ENCODE results near the gene NBPF1. TPM values are rescaled to one million over a fixed set of nuclear protein-coding genes. Genes with fewer than 3 reads are reported as not detected.
"Not testable (repeated sequence)": the region's sequence is repeated elsewhere in the genome, so short reads cannot be mapped to it uniquely, and the experiment has no call there.

Gene NBPF1
- polyA plus RNA-seq, 6 donors from 2014 or later = 7.1 to 17.3 (median 13.8) TPM

DNA sequence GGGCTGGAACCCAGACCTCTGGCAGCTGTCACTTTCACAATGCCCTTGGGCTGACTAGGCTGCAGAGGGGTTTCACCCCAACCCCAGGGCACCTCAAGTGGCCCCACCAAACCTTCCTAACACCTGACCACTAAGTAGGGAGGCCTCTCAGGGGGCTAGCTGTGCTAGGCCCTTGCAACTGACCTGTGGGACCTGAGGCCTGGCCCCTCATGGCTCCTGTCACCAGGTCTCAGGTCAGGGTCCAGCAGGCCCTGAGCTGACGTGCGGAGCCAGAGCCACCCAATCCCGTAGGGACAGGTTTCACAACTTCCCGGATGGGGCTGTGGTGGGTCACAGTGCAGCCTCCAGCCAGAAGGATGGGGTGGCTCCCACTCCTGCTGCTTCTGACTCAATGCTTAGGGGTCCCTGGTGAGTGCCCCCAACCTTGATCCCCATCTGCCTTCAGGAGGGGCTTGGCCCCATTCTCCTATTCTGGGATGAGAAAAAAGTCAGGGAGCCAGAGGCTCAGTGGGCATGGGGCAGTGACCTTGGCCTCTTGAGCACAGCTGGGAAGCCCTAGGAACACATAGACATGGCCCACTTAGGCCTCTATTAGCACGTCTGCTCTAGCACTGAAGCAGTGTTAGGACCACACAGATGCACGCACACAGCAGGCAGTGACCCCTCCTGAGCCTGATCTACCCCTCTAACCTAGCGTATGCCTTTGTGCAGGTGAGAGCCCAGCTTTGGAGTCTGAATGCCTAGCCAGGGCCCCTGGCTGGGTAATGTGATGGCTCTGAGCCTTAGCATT is 32.1 kb upstream of the NBPF1 start:
- not testable (repeated sequence) for H3K27me3 Mint-ChIP-seq; H3K9me3 Mint-ChIP-seq; H3K27ac Mint-ChIP-seq; H3K4me1 Mint-ChIP-seq; H3K36me3 Mint-ChIP-seq; ATAC-seq (ENCODE audit: low read depth in 2 of 2); DNase-seq; H3K4me3 Mint-ChIP-seq

DNA sequence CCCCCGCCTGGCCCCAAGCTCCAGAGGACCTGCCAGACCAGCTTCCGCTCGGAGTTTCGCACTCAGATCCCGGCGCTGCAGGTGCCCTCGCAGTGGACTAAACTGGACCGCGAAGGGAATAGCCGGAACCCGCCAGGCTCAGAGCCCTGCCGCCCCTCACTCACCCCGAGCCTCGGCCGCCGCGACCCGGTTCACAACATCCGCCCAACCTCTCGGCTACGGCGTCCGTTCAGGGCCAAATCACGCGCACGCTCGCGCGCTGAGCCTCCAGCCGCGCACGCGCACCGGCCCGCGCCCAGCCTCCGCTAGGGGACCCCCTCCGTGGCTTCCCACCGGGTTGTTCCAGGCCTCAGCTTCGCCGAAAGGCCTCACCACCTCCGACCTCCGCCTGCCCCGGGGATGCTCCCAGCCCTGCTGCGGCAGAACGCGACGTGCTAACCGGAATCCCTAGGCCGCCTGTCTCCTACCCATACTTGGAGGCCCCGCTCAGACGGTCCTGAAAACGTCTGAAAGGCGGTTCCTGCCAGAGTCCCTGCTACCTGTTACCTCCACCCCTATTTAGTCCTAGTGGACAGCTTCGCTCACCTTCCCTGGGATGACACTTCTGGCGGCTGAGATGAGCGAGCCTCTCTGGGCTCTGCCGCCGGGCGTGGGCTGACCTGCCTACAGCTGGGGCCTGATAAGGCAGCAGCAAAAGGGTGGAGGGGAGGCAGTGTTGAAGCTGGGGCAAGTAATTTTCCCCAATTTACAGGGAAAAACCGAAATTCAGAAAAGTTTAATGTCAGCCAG is 31.3 kb upstream of the NBPF1 start:
- not testable (repeated sequence) for H3K27ac Mint-ChIP-seq, H3K27me3 Mint-ChIP-seq, H3K9me3 Mint-ChIP-seq, H3K4me1 Mint-ChIP-seq, H3K4me3 Mint-ChIP-seq, H3K36me3 Mint-ChIP-seq
- peak; percentile 100 for DNase-seq
- peak; percentile 84 to 87 for ATAC-seq (ENCODE audit: low read depth in 2 of 2)

- Mint-ChIP-seq H3K27me3 (peaks cover 0 to 4% (median 0%) of the 10 kb centered on the region in 3 donors), H3K4me3 (no peak overlapping the region), H3K36me3 (no peaks in the 10 kb centered on the region), H3K4me1 (peaks cover 0 to 4% (median 0%) of the 10 kb centered on the region in 3 donors), H3K9me3 (no peaks in the 10 kb centered on the region), H3K27ac (no peak overlapping the region)
- ATAC-seq (ENCODE audit: low read depth in 2 of 2) (peak; percentile 41 to 47), DNase-seq (no peak)
Observed at GRCh38 chr1:16644193-16644481, 30.8 kb upstream of the NBPF1 start.

- DNase-seq, H3K36me3 Mint-ChIP-seq, H3K27ac Mint-ChIP-seq, H3K4me1 Mint-ChIP-seq, H3K9me3 Mint-ChIP-seq, H3K27me3 Mint-ChIP-seq, H3K4me3 Mint-ChIP-seq: not testable (repeated sequence)
- peak in 1 of 2 donors; percentile 2 for ATAC-seq (ENCODE audit: low read depth in 2 of 2)
Observed at GRCh38 chr1:16643476-16644192, 30.3 kb upstream of the NBPF1 start.

GRCh38 chr1:16643001-16643411 is 29.6 kb upstream of the NBPF1 start:
- not testable (repeated sequence) for H3K36me3 Mint-ChIP-seq; ATAC-seq (ENCODE audit: low read depth in 2 of 2); H3K4me3 Mint-ChIP-seq; DNase-seq; H3K9me3 Mint-ChIP-seq; H3K4me1 Mint-ChIP-seq; H3K27me3 Mint-ChIP-seq; H3K27ac Mint-ChIP-seq

GRCh38 chr1:16642025-16642966 is 28.9 kb upstream of the NBPF1 start:
- Mint-ChIP-seq H3K27ac (peak overlapping the region in 2 of 6 donors; percentile 28 to 57), H3K4me3 (peak overlapping the region in 1 of 8 donors; percentile 7)
- not testable (repeated sequence) for H3K4me1 Mint-ChIP-seq; H3K9me3 Mint-ChIP-seq; DNase-seq; H3K36me3 Mint-ChIP-seq; ATAC-seq (ENCODE audit: low read depth in 2 of 2); H3K27me3 Mint-ChIP-seq

DNA sequence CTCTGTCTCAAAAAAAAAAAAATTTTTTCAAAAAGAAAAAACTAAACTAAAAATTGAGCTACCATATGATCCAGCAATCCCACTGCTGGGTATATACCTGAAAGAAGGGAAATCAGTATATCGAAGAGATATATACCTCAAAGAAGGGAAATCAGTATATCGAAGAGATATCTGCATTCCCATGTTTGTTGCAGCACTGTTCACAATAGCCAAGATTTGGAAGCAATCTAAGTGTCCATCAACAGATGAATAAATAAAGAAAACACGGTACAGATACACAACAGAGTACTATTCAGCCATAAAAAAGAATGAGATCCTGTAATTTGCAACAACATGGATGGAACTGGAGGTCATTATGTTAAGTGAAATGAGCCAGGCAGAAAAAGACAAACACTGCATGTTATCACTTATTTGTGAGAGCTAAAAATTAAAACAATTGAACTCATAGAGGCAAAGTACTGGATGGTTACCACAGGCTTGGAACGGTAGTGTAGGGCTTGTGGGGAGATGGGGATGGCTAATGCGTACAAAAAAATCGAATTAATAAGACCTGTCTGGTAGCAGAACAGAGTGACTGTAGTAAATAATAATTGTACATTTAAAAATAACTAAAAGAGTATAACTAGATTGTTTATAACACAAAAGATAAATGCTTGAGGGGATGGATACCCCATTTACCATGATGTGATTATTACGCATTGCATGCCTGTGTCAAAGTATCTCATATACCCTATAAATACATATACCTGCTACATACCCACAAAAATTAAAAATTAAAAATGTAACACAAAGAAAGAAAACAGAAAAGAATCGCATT is 28.0 kb upstream of the NBPF1 start:
- not testable (repeated sequence) for H3K27me3 Mint-ChIP-seq; H3K4me1 Mint-ChIP-seq; ATAC-seq (ENCODE audit: low read depth in 2 of 2); DNase-seq; H3K9me3 Mint-ChIP-seq; H3K4me3 Mint-ChIP-seq; H3K36me3 Mint-ChIP-seq; H3K27ac Mint-ChIP-seq

GRCh38 chr1:16639091-16640031 is 26.0 kb upstream of the NBPF1 start:
- H3K4me1 Mint-ChIP-seq; H3K9me3 Mint-ChIP-seq; DNase-seq; H3K27ac Mint-ChIP-seq; H3K27me3 Mint-ChIP-seq; ATAC-seq (ENCODE audit: low read depth in 2 of 2); H3K36me3 Mint-ChIP-seq; H3K4me3 Mint-ChIP-seq: not testable (repeated sequence)

DNA sequence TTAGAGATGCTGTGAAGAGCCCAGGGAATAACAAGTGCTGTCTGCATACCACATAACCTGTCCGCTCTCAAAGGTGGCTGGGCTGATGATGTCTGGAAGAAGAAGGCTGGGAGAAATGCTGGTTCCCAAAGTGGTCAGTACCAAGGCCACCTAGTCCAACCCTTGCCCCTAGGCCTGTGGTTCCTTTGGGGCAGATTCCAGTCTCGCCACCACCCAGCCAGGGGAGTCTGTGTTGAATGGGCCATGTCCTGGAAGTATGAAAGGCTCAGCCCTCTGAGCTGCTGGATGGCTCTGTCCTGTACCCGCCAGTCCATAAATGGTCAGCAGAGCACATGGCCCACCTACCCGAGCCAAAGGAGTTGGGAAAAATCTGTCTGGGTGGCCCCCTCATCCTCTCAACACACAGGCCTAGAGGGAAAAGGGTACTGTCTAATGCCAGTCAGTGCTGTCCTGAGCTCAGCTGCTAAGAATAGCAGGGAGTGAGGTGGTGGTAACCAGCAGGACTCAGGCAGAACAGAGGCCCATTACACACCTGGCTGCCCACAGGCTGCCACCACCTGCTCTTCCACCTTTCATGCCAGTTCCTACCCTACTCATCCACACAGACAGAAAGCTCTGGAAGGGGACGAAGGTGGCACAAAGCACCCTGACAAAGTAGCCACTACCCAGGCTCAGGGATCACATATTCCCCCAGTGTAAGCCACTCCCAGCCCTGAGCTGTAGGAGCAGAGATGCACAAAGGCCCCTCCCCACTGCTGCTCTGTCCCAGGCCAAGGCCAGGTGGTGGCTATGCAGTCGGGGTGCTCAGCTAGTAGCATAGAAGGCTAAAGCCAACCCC is 24.8 kb upstream of the NBPF1 start:
- not testable (repeated sequence) for H3K27me3 Mint-ChIP-seq; H3K9me3 Mint-ChIP-seq; ATAC-seq (ENCODE audit: low read depth in 2 of 2); H3K4me3 Mint-ChIP-seq; H3K27ac Mint-ChIP-seq; H3K4me1 Mint-ChIP-seq; DNase-seq
- peaks cover 9 to 15% of the 10 kb centered on the region in 2 donors for H3K36me3 Mint-ChIP-seq

DNA sequence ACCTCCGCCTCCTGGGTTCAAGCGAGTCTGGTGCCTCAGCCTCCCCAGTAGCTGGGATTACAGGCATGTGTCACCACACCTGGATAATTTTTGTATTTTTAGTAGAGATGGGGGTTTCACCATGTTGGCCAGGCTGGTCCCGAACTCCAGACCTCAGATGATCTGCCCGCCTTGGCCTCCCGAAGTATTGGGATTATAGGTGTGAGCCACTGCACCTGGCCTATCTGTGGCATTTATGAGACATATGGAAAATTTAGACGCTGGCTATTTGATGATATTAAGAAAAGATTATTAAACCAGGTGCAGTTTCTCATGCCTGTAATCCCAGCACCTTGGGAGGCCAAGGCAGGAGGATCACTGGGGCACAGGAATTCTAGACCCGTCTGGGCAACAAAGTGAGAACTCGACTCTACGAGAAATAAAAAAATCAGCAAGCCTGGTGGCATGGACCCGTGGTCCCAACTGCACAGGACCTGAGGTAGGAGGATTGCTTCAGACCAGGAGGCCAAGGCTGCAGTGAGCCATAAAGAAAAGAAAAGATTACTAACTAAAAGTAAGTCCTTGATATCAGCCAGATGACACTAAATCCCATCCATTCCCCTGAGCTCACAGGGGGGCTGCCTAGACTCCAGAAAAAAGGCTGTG is 23.3 kb upstream of the NBPF1 start:
- H3K27ac Mint-ChIP-seq; DNase-seq; H3K27me3 Mint-ChIP-seq; H3K4me3 Mint-ChIP-seq; ATAC-seq (ENCODE audit: low read depth in 2 of 2); H3K4me1 Mint-ChIP-seq; H3K9me3 Mint-ChIP-seq: not testable (repeated sequence)
- H3K36me3 Mint-ChIP-seq = peaks cover 9 to 30% of the 10 kb centered on the region in 2 donors

- H3K9me3 Mint-ChIP-seq; DNase-seq; H3K4me1 Mint-ChIP-seq; H3K4me3 Mint-ChIP-seq; H3K27ac Mint-ChIP-seq; ATAC-seq (ENCODE audit: low read depth in 2 of 2); H3K27me3 Mint-ChIP-seq: not testable (repeated sequence)
- H3K36me3 Mint-ChIP-seq = peaks cover 9 to 37% of the 10 kb centered on the region in 2 donors
Observed at GRCh38 chr1:16635959-16636358, 22.6 kb upstream of the NBPF1 start.

Measured in naive B cell (primary cell).